Measurements from ENCODE around the gene KSR1. TPM values are rescaled to one million over a fixed set of nuclear protein-coding genes. Genes with fewer than 3 reads are reported as not detected.

KSR1 gene
- total and polyA plus RNA-seq, 2 of the 8 experiments (the other 6 are each of a cell fraction or from before 2014, with no cell fraction given) = 14.1 to 34.7 TPM

DNA sequence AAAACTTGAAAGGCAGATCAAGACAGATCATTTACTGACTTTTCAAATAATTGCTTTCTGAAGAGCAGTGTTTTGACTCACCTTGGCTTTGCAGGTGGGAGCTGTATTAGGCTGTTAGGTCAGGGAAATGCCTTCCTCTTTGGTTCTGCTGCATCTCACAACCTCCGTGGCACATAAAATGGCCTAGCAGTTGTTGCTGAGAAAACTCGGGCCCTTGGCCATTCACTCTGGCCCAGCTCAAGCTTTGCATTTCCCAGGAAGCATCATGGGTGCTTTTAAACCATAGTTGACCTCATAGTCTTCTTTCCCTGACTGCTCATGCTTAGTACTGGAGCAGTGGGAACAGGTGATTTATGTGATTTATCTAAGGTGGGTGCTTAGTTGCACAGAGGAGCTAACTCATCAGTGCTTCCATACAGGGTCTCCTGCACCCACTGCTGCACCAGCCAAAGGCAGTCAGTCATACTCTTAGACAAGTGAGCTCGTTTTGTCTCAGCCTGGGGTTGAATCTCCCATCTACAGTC is 83.6 kb downstream of the KSR1 start:
- peaks cover 0 to 8% (median 2%) of the 10 kb centered on the region in 4 experiments; a peak in 5 of 7 replicates for H3K4me1 ChIP-seq (replicated peaks in 1 of 4; ENCODE audit: control insufficient read depth in 3 of 4, insufficient read depth in 4 of 4, low read length in 3 of 4)
- no peak overlapping the region for H3K27ac ChIP-seq (ENCODE audit: low read depth, low read length)
- H3K27me3 ChIP-seq (replicated peaks in 1 of 4; ENCODE audit: control insufficient read depth in 3 of 4, extremely low read depth in 1 of 4, insufficient read depth in 3 of 4, low read length in 3 of 4) = no peaks in the 10 kb centered on the region
- H4K91ac ChIP-seq (replicated peaks; ENCODE audit: insufficient read length, low read length) = no peak overlapping the region
- no peak overlapping the region for H4K5ac ChIP-seq (ENCODE audit: insufficient read length, low read depth, low read length)
- no peaks in the 10 kb centered on the region for H3K23me2 ChIP-seq (ENCODE audit: low read depth, low read length)
- no peak overlapping the region for H3K18ac ChIP-seq (ENCODE audit: extremely low read depth, low read length)
- no peak overlapping the region for H2BK15ac ChIP-seq (ENCODE audit: low read length)
- H4K20me1 ChIP-seq (replicated peaks in 1 of 2; ENCODE audit: control insufficient read depth in 1 of 2, insufficient read depth in 2 of 2, low read length in 2 of 2) = peaks cover 4 to 7% of the 10 kb centered on the region in 2 experiments
- H3K4me3 ChIP-seq (ENCODE audit: extremely low read depth in 1 of 4, insufficient read depth in 2 of 4, low read depth in 3 of 4, low read length in 4 of 4) = no peak overlapping the region
- no peak for DNase-seq (ENCODE audit: low read depth in 1 of 2, low spot score in 2 of 2)
- H2BK20ac ChIP-seq (ENCODE audit: low read length) = no peak overlapping the region
- no peak overlapping the region for H3K4me2 ChIP-seq (ENCODE audit: insufficient read depth in 1 of 2, low read depth in 2 of 2, low read length in 2 of 2)
- H3K14ac ChIP-seq (ENCODE audit: insufficient read length) = no peak overlapping the region
- H3K9me3 ChIP-seq (ENCODE audit: insufficient read depth in 2 of 2, low read depth in 1 of 2, low read length in 1 of 2) = no peaks in the 10 kb centered on the region
- no peak for FAIRE-seq
- POLR2A ChIA-PET (ENCODE audit: partially characterized antibody) = no interaction called here
- peaks cover 16% of the 10 kb centered on the region; the same call in 1 of the 2 replicates for H3K79me1 ChIP-seq (ENCODE audit: low read depth, low read length)
- WGBS, 2 experiments (ENCODE audit: extremely low coverage in 1 of 2, insufficient coverage in 1 of 2, insufficient read length in 1 of 2, insufficient replicate concordance in 2 of 2, low coverage in 1 of 2, low lambda C conversion rate in 2 of 2, missing lambda C conversion rate in 1 of 2) = 83% methylated on average over 3 of the region's 3 CpGs; no CpG with 5 or more reads in 1 of the 2 experiments
- H2BK12ac ChIP-seq (ENCODE audit: low read depth, low read length) = no peak overlapping the region
- H3K4ac ChIP-seq (replicated peaks; ENCODE audit: insufficient read length, low read depth, low read length) = no peak overlapping the region
- H2BK120ac ChIP-seq (replicated peaks; ENCODE audit: low read depth, low read length) = no peak overlapping the region
- no peak overlapping the region for H2AFZ ChIP-seq (ENCODE audit: low read length)
- peaks cover 0 to 81% of the 10 kb centered on the region in 2 experiments; a peak in 2 of 4 replicates for H3K79me2 ChIP-seq (ENCODE audit: control insufficient read depth in 1 of 2, insufficient read depth in 2 of 2, low read length in 2 of 2)
- no peak overlapping the region for H3K23ac ChIP-seq (ENCODE audit: insufficient read length)
- H3K56ac ChIP-seq (replicated peaks; ENCODE audit: insufficient read length, low read depth, low read length) = no peak overlapping the region
- no peak overlapping the region for H4K8ac ChIP-seq (ENCODE audit: extremely low read depth, insufficient read depth, low read length)
- H3K36me3 ChIP-seq (ENCODE audit: control insufficient read depth in 2 of 4, insufficient read depth in 4 of 4, low read length in 3 of 4) = no peaks in the 10 kb centered on the region
- no peak overlapping the region for H2AK5ac ChIP-seq (ENCODE audit: low read depth, low read length)
- no peak overlapping the region for H3K9ac ChIP-seq (replicated peaks in 1 of 4; ENCODE audit: extremely low read depth in 1 of 4, low read depth in 3 of 4, low read length in 3 of 4)
- CTCF ChIA-PET (ENCODE audit: partially characterized antibody) = interaction anchor here (0.9 to 1.8 kb wide), 9 partner anchors 9 to 158 kb away, joined by 3 to 4 read pairs (median 3); no protein-coding TSS in a partner anchor
- H2BK5ac ChIP-seq (ENCODE audit: low read depth, low read length) = no peak overlapping the region
- TF ChIP-seq GTF2F1 (IDR thresholded peaks at IDR 0.05; ENCODE audit: borderline replicate concordance, low read depth, low read length) (no peak), PHF8 (conservative IDR thresholded peaks at IDR 0.05; ENCODE audit: low read depth, low read length) (no peak), MAFK (IDR thresholded peaks at IDR 0.05; ENCODE audit: low read depth, low read length) (no peak), HDAC2 (IDR thresholded peaks at IDR 0.05; ENCODE audit: borderline replicate concordance in 1 of 2, low read depth in 2 of 2, low read length in 2 of 2) (no peak), CREB1 (IDR thresholded peaks at IDR 0.05) (no peak), SAP30 (IDR thresholded peaks at IDR 0.05; ENCODE audit: insufficient read depth, insufficient replicate concordance, low read length) (no peak), SIN3A (conservative IDR thresholded peaks at IDR 0.05 in 1 of 2, IDR thresholded peaks at IDR 0.05 in 1 of 2; ENCODE audit: low read depth in 1 of 2, low read length in 2 of 2) (no peak), SIX5 (IDR thresholded peaks at IDR 0.05; ENCODE audit: low read depth, low read length) (no peak), KDM1A (IDR thresholded peaks at IDR 0.05; ENCODE audit: borderline replicate concordance, low read length) (no peak), BRCA1 (IDR thresholded peaks at IDR 0.05; ENCODE audit: low read depth, low read length) (no peak), TBP (IDR thresholded peaks at IDR 0.05; ENCODE audit: low read depth, low read length) (no peak), RFX5 (IDR thresholded peaks at IDR 0.05; ENCODE audit: borderline replicate concordance, low read depth, low read length) (no peak)
- TF ChIP-seq, protein P1, sequence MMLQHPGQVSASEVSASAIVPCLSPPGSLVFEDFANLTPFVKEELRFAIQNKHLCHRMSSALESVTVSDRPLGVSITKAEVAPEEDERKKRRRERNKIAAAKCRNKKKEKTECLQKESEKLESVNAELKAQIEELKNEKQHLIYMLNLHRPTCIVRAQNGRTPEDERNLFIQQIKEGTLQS (IDR thresholded peaks at IDR 0.05; ENCODE audit: insufficient read depth, low read depth, low read length) = no peak

All from H1 (cell line).